KOPT-K1 (cell line): ENCODE data around the gene HOXB2.
"Not testable (repeated sequence)": the region's sequence is repeated elsewhere in the genome, so short reads cannot be mapped to it uniquely, and the experiment has no call there.

Experiments
- H3K27ac ChIP-seq: fragments of 200-600 bp; sonication (generic); 2 replicates; pipeline ENCODE4 v1.5.1; 2016; ENCODE audit warnings: antibody characterized with exemption, mild to moderate bottlenecking, low read depth, low read length; ENCODE audit not compliant: poor library complexity, severe bottlenecking
- H3K36me3 ChIP-seq: fragments of 200-600 bp; sonication (generic); 2 replicates; pipeline ENCODE4 v1.5.1; 2017; ENCODE audit warnings: antibody characterized with exemption, mild to moderate bottlenecking, low read length, moderate library complexity; ENCODE audit not compliant: insufficient read depth
- H3K9me3 ChIP-seq: fragments of 200-600 bp; sonication (generic); 2 replicates; pipeline ENCODE4 v1.5.1; 2017; ENCODE audit warnings: antibody characterized with exemption, low read length, mild to moderate bottlenecking; ENCODE audit not compliant: insufficient read depth, poor library complexity, severe bottlenecking

HOXB2 gene

DNA sequence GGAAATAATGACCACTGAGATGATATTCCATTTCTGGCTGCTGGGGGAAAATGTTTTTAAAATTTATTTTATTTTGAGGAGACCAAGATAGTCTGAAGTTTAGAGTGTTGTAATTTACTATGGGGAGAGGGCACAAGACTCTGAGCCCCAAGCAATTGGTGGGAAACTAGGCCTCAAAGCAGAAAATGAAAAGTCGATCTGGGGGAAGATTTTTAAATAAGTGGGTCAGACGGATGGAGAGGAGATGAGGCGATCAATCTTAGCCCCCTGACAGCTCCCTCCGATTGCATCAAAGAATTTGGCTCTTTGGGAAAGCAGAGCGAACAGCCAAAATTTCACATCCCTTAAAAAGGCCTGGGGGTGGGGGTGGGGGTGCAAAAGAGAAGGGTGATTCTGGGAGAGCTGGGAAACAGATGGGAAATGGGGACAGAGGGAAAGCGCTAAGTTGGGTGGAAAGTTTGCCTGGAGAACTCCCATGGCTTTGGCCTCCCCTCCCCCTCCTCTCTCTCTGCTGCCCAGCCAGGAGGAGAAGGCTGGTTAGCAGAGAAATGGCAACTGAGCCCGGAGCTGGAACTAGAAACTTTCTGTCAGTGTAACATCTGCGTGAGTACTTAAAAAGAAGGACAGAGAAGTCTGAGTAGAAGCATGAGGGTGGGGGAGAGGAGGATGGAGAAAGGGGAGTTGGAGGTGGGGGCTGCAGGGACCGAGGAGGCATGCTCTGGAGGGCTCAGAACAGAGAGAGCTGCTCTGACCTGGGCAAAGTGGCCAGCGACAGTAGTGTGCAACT is 1.4 kb upstream of the HOXB2 start:
- Histone ChIP-seq H3K36me3 (peaks cover 11% of the 10 kb centered on the region), H3K9me3 (no peaks in the 10 kb centered on the region), H3K27ac (peak overlapping the region; percentile 58)

GRCh38 chr17:48545539-48545938 is 630 bp upstream of the HOXB2 start:
- H3K27ac ChIP-seq: peak overlapping the region; percentile 42

GRCh38 chr17:48544349-48545021 is 424 bp downstream of the HOXB2 start:
- H3K27ac ChIP-seq: peak overlapping the region; percentile 47
- H3K9me3 ChIP-seq: no peaks in the 10 kb centered on the region
- H3K36me3 ChIP-seq: no peaks in the 10 kb centered on the region

More at GRCh38 chr17:48545539-48545938, 630 bp upstream of the HOXB2 start:
- peaks cover 9% of the 10 kb centered on the region for H3K36me3 ChIP-seq
- no peaks in the 10 kb centered on the region for H3K9me3 ChIP-seq

GRCh38 chr17:48543854-48544348 is 1.0 kb downstream of the HOXB2 start:
- no peaks in the 10 kb centered on the region for H3K36me3 ChIP-seq
- no peaks in the 10 kb centered on the region for H3K9me3 ChIP-seq
- peak overlapping the region; percentile 47 for H3K27ac ChIP-seq

- Histone ChIP-seq H3K9me3 (no peaks in the 10 kb centered on the region), H3K36me3 (no peaks in the 10 kb centered on the region), H3K27ac (peak overlapping the region; percentile 18)
These were observed 1.6 kb downstream of the HOXB2 start for GRCh38 chr17:48543107-48543853.

GRCh38 chr17:48542698-48543106 is 2.2 kb downstream of the HOXB2 start:
- no peak overlapping the region for H3K27ac ChIP-seq
- no peaks in the 10 kb centered on the region for H3K36me3 ChIP-seq
- H3K9me3 ChIP-seq: no peaks in the 10 kb centered on the region

GRCh38 chr17:48542114-48542656 is 2.7 kb downstream of the HOXB2 start:
- Histone ChIP-seq H3K27ac (no peak overlapping the region), H3K9me3 (no peaks in the 10 kb centered on the region), H3K36me3 (no peaks in the 10 kb centered on the region)

DNA sequence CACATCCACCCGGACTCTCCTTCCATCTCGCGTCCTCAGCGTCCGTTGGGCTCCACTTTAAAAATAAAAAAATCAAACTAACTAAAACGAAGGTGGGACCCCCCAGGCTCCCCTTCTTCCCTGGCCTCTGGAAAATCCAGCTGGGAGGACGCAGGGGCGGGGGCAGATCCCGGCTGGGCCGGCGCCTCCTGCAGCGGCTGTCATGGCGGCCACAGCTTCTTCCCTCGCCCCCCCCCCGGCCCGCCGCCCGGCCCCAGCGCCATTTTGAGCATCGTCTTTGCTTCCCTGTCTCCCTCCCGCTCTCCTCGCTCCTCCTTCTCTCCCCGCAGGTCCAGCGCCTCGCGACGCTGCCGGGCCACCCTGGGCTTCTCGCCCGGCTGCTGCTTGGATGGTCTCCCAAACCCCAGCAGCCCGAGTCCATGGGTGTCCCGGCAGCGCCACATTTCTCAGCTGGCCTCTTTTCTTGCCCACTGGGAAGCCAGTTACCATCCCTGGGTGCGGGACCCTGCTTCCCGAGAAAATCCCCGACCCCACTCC is 3.3 kb downstream of the HOXB2 start:
- H3K9me3 ChIP-seq: no peaks in the 10 kb centered on the region
- H3K36me3 ChIP-seq: no peaks in the 10 kb centered on the region
- no peak overlapping the region for H3K27ac ChIP-seq

DNA sequence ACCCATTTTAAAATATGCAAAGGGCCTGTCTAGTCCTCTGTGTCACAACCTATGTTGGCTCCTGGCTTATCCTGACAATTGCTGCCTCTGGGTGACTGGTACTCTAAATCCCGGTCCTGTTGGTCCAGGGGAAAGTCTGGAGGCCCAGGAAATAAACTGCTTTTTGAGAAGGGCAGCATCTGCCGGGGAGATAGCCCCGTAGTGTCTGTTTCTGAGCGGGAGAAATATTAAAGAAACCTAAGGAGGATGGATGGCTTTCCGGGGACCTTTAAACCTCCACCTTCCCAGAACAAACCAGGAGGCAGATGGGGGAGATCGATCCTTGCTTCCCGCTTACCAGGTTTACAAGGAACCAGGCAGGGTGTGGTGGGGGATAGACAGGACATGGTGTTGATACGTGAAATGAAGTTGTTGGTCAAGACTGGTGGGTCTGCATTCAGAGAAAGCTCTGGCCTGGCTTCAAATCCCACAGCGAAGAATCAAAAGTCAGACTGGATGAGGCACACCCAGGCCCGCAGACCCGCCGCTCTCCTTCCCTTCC is 3.8 kb downstream of the HOXB2 start:
- no peak overlapping the region for H3K27ac ChIP-seq
- H3K36me3 ChIP-seq: no peaks in the 10 kb centered on the region
- no peaks in the 10 kb centered on the region for H3K9me3 ChIP-seq

DNA sequence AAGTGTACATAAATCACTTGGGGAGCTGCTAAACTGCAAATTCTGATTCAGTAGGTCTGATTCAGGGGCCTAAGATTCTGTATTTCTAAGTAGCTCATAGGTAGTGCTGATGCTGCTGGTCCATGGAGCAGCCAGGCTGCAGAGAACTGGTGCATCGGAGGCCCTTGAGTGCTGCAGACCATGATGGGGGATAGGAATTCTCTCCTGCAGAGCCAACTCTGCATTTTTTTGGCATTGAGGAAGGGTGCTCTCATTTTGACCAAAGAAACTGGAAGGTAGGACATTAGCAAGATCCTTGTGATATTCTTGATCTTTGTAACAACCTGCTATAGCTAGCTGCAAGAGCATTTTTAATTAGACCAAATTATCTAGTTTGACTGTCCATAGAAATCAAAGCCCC is 4.7 kb downstream of the HOXB2 start:
- Histone ChIP-seq H3K27ac (no peak overlapping the region), H3K9me3 (no peaks in the 10 kb centered on the region), H3K36me3 (no peaks in the 10 kb centered on the region)

GRCh38 chr17:48539177-48539576 is 5.7 kb downstream of the HOXB2 start:
- H3K27ac ChIP-seq: no peak overlapping the region
- no peaks in the 10 kb centered on the region for H3K9me3 ChIP-seq
- no peaks in the 10 kb centered on the region for H3K36me3 ChIP-seq

GRCh38 chr17:48537316-48537715 is 7.6 kb downstream of the HOXB2 start:
- H3K27ac ChIP-seq: no peak overlapping the region
- H3K36me3 ChIP-seq: no peaks in the 10 kb centered on the region
- H3K9me3 ChIP-seq: no peaks in the 10 kb centered on the region

DNA sequence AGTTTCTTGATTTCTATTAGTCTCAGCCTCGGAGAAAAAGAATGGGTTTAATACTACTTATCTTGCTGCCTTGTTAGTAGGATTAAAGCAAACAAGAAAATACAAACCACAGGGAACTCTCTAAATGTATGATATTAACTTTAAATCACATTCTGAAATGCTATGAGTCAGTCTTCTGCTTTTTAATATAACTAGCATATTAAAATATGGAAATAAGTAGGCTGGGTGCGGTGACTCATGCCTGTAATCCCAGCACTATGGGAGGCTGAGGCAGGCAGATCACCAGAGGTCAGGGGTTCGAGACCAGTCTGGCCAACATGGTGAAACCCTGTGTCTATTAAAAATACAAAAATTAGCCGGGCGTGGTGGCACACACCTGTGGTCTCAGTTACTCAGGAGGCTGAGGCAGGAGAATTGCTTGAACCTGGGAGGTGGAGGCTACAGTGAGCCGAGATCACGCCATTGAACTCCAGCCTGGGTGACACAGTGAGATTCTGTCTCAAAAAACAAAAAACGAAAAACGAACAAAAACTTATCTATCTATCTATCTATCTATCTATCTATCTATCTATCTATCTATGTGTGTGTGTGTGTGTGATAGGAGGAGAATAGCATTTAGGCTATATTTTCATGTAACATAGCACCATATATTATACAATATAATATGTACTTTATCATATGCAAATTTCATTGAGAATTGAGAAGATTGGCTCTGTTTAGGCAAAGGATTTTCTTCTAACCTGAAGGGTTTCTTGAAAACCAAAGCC is 8.9 kb downstream of the HOXB2 start:
- not testable (repeated sequence) for H3K36me3 ChIP-seq, H3K27ac ChIP-seq, H3K9me3 ChIP-seq

GRCh38 chr17:48532261-48532660 is 12.6 kb downstream of the HOXB2 start:
- Histone ChIP-seq H3K27ac (no peak overlapping the region), H3K36me3 (no peaks in the 10 kb centered on the region), H3K9me3 (no peaks in the 10 kb centered on the region)
